Stimulated activated CD4-positive, alpha-beta T cell treated with anti-CD3 and anti-CD28 coated beads, Interleukin-12 subunit alpha, Interleukin-12 subunit beta, amount 100 ng/mL, for 24 hours (primary cell): ENCODE results near the gene PDS5B.
"Not testable (repeated sequence)": the region's sequence is repeated elsewhere in the genome, so short reads cannot be mapped to it uniquely, and the experiment has no call there.

Source experiments
- DNase-seq, 2 experiments: peaks; one replicate each; pipeline ENCODE4 v3.0.0-alpha.2; 2020; ENCODE audit warnings: low read depth in 2 of 2

PDS5B gene, protein sequence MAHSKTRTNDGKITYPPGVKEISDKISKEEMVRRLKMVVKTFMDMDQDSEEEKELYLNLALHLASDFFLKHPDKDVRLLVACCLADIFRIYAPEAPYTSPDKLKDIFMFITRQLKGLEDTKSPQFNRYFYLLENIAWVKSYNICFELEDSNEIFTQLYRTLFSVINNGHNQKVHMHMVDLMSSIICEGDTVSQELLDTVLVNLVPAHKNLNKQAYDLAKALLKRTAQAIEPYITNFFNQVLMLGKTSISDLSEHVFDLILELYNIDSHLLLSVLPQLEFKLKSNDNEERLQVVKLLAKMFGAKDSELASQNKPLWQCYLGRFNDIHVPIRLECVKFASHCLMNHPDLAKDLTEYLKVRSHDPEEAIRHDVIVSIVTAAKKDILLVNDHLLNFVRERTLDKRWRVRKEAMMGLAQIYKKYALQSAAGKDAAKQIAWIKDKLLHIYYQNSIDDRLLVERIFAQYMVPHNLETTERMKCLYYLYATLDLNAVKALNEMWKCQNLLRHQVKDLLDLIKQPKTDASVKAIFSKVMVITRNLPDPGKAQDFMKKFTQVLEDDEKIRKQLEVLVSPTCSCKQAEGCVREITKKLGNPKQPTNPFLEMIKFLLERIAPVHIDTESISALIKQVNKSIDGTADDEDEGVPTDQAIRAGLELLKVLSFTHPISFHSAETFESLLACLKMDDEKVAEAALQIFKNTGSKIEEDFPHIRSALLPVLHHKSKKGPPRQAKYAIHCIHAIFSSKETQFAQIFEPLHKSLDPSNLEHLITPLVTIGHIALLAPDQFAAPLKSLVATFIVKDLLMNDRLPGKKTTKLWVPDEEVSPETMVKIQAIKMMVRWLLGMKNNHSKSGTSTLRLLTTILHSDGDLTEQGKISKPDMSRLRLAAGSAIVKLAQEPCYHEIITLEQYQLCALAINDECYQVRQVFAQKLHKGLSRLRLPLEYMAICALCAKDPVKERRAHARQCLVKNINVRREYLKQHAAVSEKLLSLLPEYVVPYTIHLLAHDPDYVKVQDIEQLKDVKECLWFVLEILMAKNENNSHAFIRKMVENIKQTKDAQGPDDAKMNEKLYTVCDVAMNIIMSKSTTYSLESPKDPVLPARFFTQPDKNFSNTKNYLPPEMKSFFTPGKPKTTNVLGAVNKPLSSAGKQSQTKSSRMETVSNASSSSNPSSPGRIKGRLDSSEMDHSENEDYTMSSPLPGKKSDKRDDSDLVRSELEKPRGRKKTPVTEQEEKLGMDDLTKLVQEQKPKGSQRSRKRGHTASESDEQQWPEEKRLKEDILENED (N-terminal part only)

GRCh38 chr13:32586080-32586900 lies at the start of gene PDS5B:
TSS of gene PDS5B (plus strand) at chr13:32586452. CDS start at chr13:32648773, 62,321 bp downstream.
- DNase-seq = peak; percentile 83 to 89

GRCh38 chr13:32537580-32538142 lies 48.6 kb upstream of the PDS5B start:
- DNase-seq = peak in 1 of 2 experiments; percentile 30

DNA sequence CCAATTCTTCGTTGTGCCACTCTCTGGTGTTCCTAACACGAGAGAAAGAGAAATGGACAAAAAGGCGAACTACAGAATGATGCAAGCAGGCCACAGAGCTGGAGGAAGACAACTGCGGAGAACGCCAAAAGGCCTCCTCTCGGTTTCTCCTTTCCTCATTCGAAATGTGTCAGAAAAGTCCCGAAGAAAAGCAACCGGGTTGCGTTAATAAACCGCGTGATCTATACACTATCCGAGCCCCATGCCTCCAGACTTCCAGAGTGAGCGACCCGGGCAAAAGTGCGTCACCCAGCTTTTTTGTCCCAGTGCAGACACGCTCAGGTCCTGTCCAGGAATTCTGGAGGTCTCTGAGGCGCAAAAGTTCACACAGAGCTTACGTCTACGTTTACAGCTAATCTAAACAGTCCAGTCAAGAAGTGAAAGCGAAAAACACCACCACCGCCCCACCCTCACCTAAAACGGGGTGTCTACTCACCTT lies 48.1 kb upstream of the PDS5B start:
- no peak for DNase-seq

DNA sequence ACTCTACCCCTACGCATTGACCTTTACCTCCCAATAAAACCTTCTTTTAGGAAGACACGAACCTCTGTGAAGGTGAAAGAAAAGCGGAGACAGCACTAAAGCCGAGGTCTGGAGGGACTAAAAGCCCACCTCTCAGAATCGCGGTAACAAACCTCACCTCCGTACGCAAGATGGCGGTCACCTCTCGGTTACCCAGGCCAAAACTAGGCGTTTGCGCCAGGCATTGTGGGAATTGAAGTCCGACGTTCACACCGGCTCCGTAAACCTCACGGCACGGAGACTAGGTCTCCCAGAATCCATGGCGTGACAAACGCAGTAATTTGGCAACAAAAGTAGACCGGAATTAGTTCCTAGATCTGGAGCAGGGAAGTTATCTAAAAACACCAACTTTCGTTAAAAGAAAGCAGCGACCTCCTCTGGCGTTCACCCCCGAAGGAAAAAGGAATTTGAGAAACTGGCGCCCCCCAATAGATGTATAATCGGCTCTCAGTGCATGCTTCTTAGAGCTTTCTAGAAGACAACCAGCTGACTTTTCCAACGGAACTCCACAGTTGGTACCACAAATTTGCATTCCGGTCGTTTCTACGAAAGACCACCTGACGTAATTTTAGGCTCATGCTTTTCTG lies 47.5 kb upstream of the PDS5B start, which contains the start of gene N4BP2L2:
N4BP2L2 (minus strand) TSS at position 175 of the 626 bp plus-strand sequence. CDS start 1,768 bp downstream, outside the sequence.
- DNase-seq = peak; percentile 82 to 83

GRCh38 chr13:32542221-32542620 lies 44.0 kb upstream of the PDS5B start:
- DNase-seq = no peak

DNA sequence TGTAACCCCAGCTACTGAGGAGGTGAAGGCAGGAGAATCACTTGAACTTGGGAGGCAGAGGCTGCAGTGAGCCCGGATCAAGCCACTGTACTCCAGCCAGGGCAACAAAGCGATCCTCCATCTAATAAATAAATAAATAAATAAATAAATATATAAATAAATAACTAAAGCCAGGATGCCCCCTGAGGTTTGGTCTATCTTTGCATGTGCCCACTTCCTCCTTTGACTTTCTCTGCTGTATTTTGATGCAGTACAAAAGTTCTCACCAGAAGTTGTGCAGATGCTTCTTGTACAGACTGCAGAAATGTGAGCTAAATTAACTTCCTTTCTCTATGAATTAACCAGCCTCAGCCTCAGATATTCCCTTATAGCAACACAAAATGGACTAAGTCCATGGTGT lies 41.2 kb upstream of the PDS5B start:
- no peak for DNase-seq

GRCh38 chr13:32548837-32549236 lies 37.4 kb upstream of the PDS5B start:
- no peak for DNase-seq

- DNase-seq = no peak
Measured at GRCh38 chr13:32549788-32550187, 36.5 kb upstream of the PDS5B start.

GRCh38 chr13:32553720-32554119 lies 32.5 kb upstream of the PDS5B start:
- no peak for DNase-seq

- no peak for DNase-seq
Measured at GRCh38 chr13:32555613-32556012, 30.6 kb upstream of the PDS5B start.

- not testable (repeated sequence) for DNase-seq
Measured at GRCh38 chr13:32560842-32561241, 25.4 kb upstream of the PDS5B start.

GRCh38 chr13:32575687-32576086 lies 10.6 kb upstream of the PDS5B start:
- DNase-seq = not testable (repeated sequence)

DNA sequence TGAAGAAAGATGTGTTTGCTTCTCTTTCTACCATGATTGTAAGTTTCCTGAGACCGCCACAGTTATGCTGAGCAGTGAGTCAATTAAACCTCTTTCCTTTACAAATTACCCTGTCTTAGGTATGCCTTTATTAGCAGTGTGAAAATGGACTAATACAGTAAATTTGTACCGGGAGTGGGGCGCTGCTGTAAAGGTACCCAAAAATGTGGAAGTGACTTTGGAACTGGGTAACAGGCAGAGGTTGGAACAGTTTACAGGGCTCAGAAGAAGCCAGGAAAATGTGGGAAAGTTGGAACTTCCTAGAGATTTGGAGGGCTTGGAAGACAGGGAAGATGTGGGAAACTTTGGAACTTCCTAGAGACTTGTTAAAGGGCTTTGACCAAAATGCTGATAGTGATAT lies 9.2 kb upstream of the PDS5B start:
- no peak for DNase-seq

- DNase-seq = no peak
Measured at GRCh38 chr13:32581177-32581786, 5.0 kb upstream of the PDS5B start.

GRCh38 chr13:32582281-32582680 lies 4.0 kb upstream of the PDS5B start:
- DNase-seq = no peak

GRCh38 chr13:32582991-32583390 lies 3.3 kb upstream of the PDS5B start:
- DNase-seq = no peak

- DNase-seq = no peak
Measured at GRCh38 chr13:32585550-32586079, 637 bp upstream of the PDS5B start.

DNA sequence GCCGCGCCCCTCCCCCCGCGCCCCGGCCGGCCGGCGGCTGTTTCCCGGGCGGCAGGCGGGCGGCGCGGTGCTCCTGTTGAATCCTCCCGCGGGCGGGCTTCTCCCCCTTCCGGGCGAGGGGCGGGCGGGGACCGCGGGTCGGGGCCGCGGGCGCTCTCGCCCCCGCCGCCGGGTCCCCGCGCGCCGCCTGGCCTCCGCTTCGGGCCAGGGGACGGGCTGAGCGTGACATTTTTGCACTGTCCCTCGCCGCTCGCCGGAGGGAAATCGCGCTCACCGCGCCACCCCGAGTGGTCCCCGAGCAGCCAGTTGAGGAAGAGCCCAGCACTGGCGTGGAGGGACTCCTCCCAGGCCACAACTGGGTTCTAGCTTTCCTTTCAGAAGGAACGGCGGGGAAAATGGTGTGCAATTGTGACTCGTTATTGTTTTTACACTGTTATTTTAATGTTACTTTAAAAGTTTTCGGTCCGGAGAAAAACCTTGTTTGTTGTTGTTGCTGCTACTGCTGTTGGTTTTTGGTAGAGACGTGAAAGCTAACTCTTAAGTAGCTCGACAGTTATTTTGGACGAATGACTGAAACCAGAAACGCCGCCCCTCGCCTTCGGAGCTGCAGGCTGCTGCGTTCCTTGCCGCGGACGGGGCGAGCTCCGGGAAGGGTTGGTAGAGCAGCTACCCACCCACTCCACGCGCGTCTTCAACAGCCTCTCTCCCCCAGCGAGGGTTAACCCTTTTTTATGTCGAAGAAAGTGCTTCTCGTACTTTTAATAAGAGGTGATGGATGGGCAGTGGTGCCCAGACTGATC lies 959 bp downstream of the PDS5B start:
- DNase-seq = peak in 1 of 2 experiments; percentile 44
